IPS-15b (cell line): ENCODE measurements around the gene ZNF407.

Experiments used
- H3K27me3 ChIP-seq: one replicate; pipeline ENCODE4 v1.6.1; 2013; ENCODE audit warnings: low read length; ENCODE audit not compliant: control insufficient read depth, insufficient read depth
- H3K36me3 ChIP-seq: one replicate; pipeline ENCODE4 v1.6.1; 2013; ENCODE audit warnings: low read length; ENCODE audit not compliant: control insufficient read depth, insufficient read depth
- H3K4me1 ChIP-seq: one replicate; pipeline ENCODE4 v1.6.1; 2013; ENCODE audit warnings: mild to moderate bottlenecking, low read length; ENCODE audit not compliant: control insufficient read depth, insufficient read depth
- H3K4me3 ChIP-seq: one replicate; pipeline ENCODE4 v1.5.1; 2013; ENCODE audit warnings: low read depth, low read length
- H3K9ac ChIP-seq: one replicate; pipeline ENCODE4 v1.6.1; 2013; ENCODE audit warnings: low read depth, mild to moderate bottlenecking, low read length
- H3K9me3 ChIP-seq: one replicate; pipeline ENCODE4 v1.6.1; 2013; ENCODE audit warnings: mild to moderate bottlenecking, low read length; ENCODE audit not compliant: control insufficient read depth, insufficient read depth

Gene ZNF407

GRCh38 chr18:75025573-75025972, 427.9 kb downstream of the ZNF407 start:
- H3K36me3 ChIP-seq = no peaks in the 10 kb centered on the region
- no peaks in the 10 kb centered on the region for H3K27me3 ChIP-seq
- no peaks in the 10 kb centered on the region for H3K4me1 ChIP-seq
- no peaks in the 10 kb centered on the region for H3K9me3 ChIP-seq
- no peak overlapping the region for H3K9ac ChIP-seq
- no peak overlapping the region for H3K4me3 ChIP-seq

GRCh38 chr18:75029481-75029880, 431.8 kb downstream of the ZNF407 start:
- no peak overlapping the region for H3K9ac ChIP-seq

GRCh38 chr18:75031717-75032317, 434.1 kb downstream of the ZNF407 start:
- no peaks in the 10 kb centered on the region for H3K9me3 ChIP-seq
- H3K36me3 ChIP-seq = no peaks in the 10 kb centered on the region
- no peak overlapping the region for H3K9ac ChIP-seq
- H3K4me3 ChIP-seq = no peak overlapping the region
- no peaks in the 10 kb centered on the region for H3K4me1 ChIP-seq
- no peaks in the 10 kb centered on the region for H3K27me3 ChIP-seq

More at GRCh38 chr18:75029481-75029880, 431.8 kb downstream of the ZNF407 start:
- Histone ChIP-seq H3K9me3 (no peaks in the 10 kb centered on the region), H3K4me3 (no peak overlapping the region), H3K36me3 (no peaks in the 10 kb centered on the region), H3K4me1 (no peaks in the 10 kb centered on the region), H3K27me3 (no peaks in the 10 kb centered on the region)

- H3K9ac ChIP-seq = no peak overlapping the region
- H3K9me3 ChIP-seq = no peaks in the 10 kb centered on the region
- H3K36me3 ChIP-seq = no peaks in the 10 kb centered on the region
- H3K4me3 ChIP-seq = no peak overlapping the region
- no peaks in the 10 kb centered on the region for H3K27me3 ChIP-seq
- no peaks in the 10 kb centered on the region for H3K4me1 ChIP-seq
Observed at GRCh38 chr18:75033516-75033915, 435.8 kb downstream of the ZNF407 start.

GRCh38 chr18:75034937-75035336, 437.3 kb downstream of the ZNF407 start:
- Histone ChIP-seq H3K4me1 (no peaks in the 10 kb centered on the region), H3K27me3 (no peaks in the 10 kb centered on the region), H3K9me3 (no peaks in the 10 kb centered on the region), H3K9ac (no peak overlapping the region), H3K4me3 (no peak overlapping the region), H3K36me3 (no peaks in the 10 kb centered on the region)

- Histone ChIP-seq H3K4me3 (no peak overlapping the region), H3K4me1 (no peaks in the 10 kb centered on the region), H3K27me3 (no peaks in the 10 kb centered on the region)
Observed at GRCh38 chr18:75035928-75036327, 438.3 kb downstream of the ZNF407 start.

GRCh38 chr18:75036917-75037688, 439.4 kb downstream of the ZNF407 start:
- no peak overlapping the region for H3K9ac ChIP-seq

More at GRCh38 chr18:75035928-75036327, 438.3 kb downstream of the ZNF407 start:
- no peaks in the 10 kb centered on the region for H3K36me3 ChIP-seq
- no peak overlapping the region for H3K9ac ChIP-seq
- H3K9me3 ChIP-seq = no peaks in the 10 kb centered on the region

GRCh38 chr18:75037689-75037955, 440.0 kb downstream of the ZNF407 start:
- H3K27me3 ChIP-seq = no peaks in the 10 kb centered on the region
- H3K9ac ChIP-seq = no peak overlapping the region
- H3K4me3 ChIP-seq = no peak overlapping the region
- H3K4me1 ChIP-seq = no peaks in the 10 kb centered on the region
- no peaks in the 10 kb centered on the region for H3K36me3 ChIP-seq
- H3K9me3 ChIP-seq = no peaks in the 10 kb centered on the region

More at GRCh38 chr18:75036917-75037688, 439.4 kb downstream of the ZNF407 start:
- Histone ChIP-seq H3K4me3 (no peak overlapping the region), H3K9me3 (no peaks in the 10 kb centered on the region), H3K36me3 (no peaks in the 10 kb centered on the region), H3K27me3 (no peaks in the 10 kb centered on the region), H3K4me1 (no peaks in the 10 kb centered on the region)

- Histone ChIP-seq H3K4me3 (no peak overlapping the region), H3K27me3 (no peaks in the 10 kb centered on the region), H3K9ac (no peak overlapping the region), H3K9me3 (no peaks in the 10 kb centered on the region), H3K4me1 (no peaks in the 10 kb centered on the region), H3K36me3 (no peaks in the 10 kb centered on the region)
Observed at GRCh38 chr18:75041586-75041985, 443.9 kb downstream of the ZNF407 start.

- Histone ChIP-seq H3K36me3 (no peaks in the 10 kb centered on the region), H3K4me3 (no peak overlapping the region), H3K27me3 (no peaks in the 10 kb centered on the region), H3K4me1 (no peaks in the 10 kb centered on the region), H3K9ac (no peak overlapping the region), H3K9me3 (no peaks in the 10 kb centered on the region)
Observed at GRCh38 chr18:75043478-75043877, 445.8 kb downstream of the ZNF407 start.

- Histone ChIP-seq H3K4me3 (no peak overlapping the region), H3K9me3 (no peaks in the 10 kb centered on the region), H3K9ac (no peak overlapping the region)
Observed at GRCh38 chr18:75044296-75044695, 446.6 kb downstream of the ZNF407 start.

GRCh38 chr18:75044791-75045190, 447.1 kb downstream of the ZNF407 start:
- no peak overlapping the region for H3K4me3 ChIP-seq
- H3K9ac ChIP-seq = no peak overlapping the region
- H3K4me1 ChIP-seq = no peaks in the 10 kb centered on the region
- no peaks in the 10 kb centered on the region for H3K9me3 ChIP-seq
- no peaks in the 10 kb centered on the region for H3K36me3 ChIP-seq
- H3K27me3 ChIP-seq = no peaks in the 10 kb centered on the region

More at GRCh38 chr18:75044296-75044695, 446.6 kb downstream of the ZNF407 start:
- H3K36me3 ChIP-seq = no peaks in the 10 kb centered on the region
- H3K27me3 ChIP-seq = no peaks in the 10 kb centered on the region
- no peaks in the 10 kb centered on the region for H3K4me1 ChIP-seq
